GM19025 (cell line): ENCODE data around the gene STEAP1B.

ENCODE experiments used
- ATAC-seq: cut with Tn5 transposase; IDR thresholded peaks from one replicate; pipeline ENCODE4 v1.9.1; 2021; ENCODE audit warnings: mild to moderate bottlenecking, low read depth, moderate library complexity; ENCODE audit not compliant: unreplicated experiment

Gene STEAP1B

DNA sequence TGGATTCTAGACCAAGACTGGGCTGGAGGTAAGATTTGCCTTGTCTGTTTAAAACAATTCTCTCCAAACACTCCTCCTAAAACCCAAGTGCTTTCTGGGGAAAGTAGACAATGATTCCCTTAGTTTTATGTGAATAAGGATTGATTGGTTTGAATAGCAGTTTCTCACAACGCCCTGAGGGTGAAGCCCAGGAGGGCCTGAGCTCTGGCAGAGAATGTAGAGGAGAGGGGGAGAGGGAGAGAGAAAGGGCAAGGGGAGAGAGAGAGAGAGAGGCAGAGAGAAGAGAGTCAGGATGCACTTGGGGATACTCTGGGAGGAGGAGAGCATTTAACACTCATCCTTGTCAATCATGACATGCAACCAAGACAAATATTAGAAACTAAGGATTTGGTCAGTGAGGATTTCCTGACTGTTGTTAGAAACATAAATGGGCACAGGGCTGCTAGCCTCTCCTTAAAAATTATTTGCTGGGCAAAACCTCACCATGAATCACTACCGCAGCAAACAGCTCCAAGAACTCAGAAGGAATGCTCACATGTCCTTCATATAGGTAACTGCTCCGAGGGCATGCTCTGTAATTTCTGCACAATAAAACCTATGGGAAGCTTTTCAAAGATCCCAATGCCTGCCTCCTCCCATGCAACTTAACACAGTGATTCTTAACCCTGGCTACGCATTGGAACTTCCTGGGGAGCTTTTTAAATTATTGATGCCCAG lies 87.9 kb downstream of the STEAP1B start:
- no peak for ATAC-seq

DNA sequence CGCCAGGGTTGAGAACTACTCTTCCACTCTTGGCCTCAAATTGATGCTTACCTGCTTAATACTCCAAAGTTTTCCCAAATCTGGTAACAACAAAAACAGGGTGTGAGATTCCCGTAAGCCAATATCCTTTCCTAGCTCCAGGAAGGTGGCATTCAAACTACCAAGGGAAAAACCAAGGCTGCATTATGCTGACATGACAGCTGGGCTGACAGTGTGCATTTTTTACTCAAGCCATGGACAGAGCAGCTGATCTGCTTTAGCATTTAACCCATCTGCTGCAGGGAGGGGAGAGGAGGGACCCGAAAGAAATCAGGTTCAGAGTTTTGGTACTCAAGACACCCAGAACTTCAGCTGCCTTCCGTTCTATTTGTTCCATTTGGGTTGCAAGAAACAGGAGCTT lies 93.3 kb downstream of the STEAP1B start:
- no peak for ATAC-seq

DNA sequence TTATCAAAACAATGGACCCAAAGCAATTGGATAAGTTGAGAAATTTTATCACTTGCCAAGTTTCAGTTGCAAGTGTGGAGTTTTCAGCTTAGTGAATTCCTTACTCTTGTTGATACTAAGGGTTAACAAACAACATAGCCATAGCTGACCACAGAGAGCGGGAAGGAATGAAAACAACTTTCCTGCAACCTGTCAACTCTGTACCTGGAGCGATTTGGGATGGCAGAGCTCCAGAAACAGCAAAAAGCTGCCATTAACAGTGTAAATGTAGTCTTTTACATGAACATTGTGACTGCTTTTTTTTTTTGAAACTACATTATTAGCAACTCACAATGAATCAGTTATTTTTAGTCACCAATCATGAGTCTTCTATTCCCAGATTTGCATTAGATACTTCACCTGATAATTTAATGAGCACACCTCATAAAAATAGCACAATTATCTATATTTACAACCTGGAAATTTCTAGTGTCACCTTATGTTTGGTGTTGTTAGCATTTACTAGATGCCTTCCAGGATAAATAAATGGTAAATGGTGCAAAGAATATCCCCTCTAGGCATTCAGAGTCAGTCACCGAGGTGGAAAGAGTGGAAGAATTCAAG lies 95.5 kb downstream of the STEAP1B start:
- ATAC-seq, result no peak

DNA sequence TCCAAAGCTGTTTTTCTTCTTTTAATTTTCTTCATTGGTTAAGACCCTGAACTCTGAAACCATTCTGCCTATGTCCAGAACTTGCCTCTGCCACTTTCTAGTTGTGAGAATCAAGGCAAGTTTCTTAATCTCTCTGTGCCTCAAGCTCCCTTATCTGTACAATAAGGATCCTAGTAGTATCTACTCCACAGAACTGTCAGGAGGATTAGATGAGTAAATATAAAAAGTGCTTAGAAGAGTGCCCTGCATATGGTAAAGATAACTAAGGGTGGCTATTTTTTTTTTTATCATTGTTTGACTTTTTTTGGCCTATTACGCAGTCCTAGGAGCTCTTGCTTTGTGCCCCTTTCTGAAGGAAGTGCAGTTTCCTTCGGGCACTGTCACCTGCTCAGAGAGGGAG lies 96.6 kb downstream of the STEAP1B start:
- no peak for ATAC-seq

DNA sequence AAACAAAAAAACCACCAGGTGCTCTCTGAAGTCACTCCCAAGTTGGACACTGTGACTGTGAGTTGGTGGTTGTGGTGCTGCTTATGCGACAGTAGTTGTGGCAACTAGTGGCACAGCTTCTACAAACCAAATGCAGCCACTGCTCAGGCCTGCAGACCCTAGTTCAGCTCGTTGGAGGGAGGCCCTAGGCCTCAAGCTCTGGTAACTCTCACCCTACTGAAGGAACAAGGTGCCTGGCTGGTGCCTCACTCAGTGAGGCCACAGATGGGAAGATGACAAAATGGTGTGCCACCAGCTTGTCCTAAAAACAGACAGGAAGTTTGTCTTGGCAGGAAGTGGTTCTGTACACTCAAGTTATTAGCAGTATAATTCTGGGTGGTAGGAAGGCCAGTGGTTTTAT lies 97.7 kb downstream of the STEAP1B start:
- no peak for ATAC-seq

DNA sequence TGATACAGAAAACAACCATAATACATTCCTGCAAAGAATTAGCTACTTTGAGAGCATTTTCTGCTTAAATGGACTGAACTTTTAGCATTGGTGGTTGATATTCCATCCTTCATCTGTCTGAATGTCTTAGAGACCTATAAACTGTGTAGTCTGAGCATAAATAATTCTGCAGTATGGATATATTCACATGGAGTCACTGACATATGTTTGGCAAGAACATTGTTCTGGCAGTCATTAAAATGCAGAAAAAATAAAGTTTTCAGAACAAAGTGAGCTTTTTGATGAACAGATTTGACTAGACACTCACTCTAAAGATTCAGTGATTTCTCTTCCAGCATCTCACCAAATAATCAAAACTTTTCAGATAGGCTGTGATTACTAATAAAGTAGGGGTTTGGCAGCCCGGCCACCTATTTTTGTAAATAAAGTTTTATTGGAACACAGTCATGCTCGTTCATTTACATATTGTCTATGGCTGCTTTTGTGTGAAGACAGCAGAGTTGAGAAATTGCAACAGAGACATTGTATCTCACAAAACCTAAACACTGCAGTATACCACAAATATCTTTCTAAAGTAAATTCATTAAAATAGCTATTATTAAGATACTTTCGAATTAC lies 98.9 kb downstream of the STEAP1B start:
- no peak for ATAC-seq

DNA sequence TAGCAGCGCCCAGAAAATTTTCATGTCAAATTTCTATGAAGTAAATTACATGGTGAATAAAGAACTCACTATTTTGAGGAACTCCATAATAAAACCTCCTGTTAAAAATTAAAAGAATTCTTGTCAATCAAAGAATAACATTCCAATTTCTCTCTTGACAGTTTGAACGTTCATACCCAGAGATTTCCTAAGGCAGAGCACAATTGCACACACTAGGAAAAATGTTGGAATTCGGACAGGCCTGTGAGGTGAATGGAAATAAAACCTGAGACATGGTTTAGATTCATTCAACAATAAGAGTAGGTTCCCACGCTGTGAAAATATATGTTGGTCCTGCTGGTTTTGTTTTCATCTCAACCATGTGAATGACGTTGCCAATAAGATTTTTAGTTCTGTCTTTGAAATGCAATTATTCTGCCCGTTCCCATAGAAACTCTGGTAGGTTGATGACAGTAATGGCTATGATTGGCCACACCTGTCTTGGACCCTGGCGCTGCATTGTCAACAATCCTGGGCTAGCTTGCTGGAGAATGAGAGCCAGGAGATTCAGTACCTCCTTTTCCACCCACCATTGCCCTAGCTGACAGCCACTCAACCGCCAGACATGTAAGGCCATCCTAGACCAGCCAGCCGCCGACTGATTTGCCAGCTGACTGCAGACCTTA lies 99.7 kb downstream of the STEAP1B start:
- ATAC-seq, result no peak

DNA sequence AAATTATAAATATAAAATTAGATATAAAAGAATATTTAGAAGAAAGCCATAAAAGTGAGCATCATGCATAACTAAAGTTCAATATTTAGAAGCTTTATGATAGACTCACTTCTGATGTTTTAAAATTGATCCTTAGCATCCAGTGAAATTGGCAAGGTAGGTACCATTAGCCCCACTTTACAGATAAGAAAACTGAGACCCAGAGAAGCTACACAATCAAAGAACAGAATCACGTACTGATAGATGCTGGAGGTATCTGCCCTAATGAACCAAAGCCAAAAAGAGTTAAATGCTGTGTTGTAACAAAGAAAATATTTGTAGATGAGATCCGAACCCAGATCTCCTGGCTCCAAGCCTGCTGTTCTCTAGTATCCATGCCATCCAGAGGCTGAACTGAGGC lies 100.4 kb downstream of the STEAP1B start:
- ATAC-seq, result no peak

DNA sequence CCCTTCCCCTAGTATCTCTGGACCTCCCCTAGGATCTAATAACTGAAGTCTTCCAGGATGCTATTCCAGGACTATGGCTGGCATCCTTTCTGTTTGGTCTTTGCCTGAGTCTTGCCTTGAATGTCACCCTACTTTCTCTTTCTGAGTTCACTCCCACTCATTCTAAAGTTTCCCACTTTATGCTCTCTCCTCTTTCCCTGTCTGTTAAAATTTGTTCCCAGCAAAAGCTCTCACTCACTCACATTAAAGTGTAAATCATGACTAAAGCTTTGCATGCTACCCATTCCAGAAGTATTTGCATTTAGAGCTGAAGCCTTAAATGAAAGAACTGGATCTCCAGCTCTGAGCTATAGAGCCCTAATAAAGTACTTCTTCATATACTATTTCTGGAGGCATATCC lies 100.9 kb downstream of the STEAP1B start:
- ATAC-seq, result no peak

DNA sequence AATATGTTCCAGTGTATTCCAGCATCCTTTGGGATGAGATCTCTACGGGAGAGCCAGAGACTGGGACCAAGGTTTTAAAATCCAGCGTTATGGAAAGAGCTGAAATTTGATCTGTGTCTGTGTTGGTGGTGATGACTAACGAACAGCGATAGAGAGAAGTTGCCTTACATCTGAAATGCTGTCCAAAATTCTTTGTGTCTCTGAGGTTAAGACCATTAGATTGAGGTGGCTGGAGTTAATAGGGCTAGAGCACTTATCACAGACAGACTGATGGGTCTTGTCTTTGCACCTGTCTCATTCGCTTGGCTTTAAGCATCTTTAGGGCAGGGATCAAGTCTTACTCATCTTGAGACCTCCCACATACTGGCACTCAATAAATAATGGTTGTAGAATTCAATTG lies 102.0 kb downstream of the STEAP1B start:
- no peak for ATAC-seq

DNA sequence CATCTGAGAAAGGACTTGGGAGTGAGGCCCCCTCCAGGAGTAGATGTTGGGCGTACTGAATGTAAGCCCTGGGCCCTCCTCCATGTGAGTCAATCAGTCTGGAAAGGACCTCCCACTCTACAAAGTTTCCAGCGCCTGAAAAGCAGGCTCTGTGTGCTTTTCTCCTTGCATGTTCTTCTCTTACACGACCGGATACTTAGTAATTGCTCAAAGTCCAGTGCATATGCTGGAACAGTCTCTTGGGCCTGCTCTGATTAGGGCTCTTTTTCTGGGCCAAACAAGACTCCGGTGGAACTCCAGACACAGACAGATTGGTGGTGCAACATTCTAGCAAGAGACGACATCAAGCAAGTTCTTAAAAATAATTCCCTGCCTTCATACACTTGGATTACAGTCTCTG lies 104.8 kb downstream of the STEAP1B start:
- no peak for ATAC-seq

DNA sequence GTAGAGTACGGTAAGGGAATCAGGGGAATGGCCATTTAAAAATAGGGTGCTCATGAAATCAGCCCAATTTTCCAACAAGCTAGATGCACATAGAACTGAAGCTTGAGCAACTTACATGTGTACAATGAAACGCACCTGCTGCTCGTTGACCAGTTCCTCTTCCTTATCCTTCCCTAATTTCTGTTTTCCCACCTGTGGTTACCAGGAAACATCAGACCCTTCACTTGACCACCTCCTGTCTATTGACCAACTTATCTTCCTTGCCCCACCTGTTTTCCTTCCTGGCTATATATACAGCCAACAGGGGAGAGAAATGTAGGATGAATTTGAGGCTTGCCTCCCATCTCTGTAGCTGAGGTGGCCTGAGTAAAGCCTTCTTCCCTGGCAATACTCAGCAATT lies 105.2 kb downstream of the STEAP1B start:
- no peak for ATAC-seq

DNA sequence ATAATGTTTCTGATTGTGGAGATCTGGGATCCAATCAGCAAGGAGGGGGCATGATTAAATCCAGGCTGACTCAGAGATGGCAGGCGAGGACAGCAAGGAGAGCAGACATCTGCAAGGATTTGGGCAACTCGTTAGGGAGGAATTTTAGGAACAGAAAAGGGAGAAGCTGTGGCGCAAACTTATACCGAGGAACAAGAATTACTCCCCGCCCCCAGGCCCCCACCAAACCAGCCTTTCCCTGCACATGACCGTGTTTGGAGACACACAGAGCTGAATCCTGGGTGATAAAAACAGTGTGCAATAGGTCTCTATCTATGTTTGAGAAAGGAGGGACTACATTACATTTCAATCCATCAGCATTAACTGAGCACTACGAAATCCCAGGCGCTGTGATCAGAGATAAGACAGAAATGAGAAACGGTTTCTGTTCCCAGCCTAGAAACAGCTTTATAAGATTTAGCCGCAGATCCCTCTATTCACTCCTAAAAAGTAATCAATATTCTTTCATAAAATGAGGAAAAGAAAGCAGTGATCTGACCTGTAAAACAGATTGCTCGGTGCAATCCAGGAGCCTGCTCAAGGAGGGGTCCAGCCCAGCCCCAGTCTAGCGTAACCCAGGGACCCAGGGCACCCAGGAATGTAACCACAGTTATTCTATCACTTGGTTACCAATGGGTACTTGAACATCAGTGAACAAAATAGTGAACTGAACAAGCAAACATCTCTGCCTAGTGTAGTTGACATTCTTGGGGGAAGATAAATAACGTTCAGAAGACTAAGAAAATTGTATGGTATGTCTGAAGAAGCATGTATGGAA lies 105.9 kb downstream of the STEAP1B start:
- no peak for ATAC-seq

DNA sequence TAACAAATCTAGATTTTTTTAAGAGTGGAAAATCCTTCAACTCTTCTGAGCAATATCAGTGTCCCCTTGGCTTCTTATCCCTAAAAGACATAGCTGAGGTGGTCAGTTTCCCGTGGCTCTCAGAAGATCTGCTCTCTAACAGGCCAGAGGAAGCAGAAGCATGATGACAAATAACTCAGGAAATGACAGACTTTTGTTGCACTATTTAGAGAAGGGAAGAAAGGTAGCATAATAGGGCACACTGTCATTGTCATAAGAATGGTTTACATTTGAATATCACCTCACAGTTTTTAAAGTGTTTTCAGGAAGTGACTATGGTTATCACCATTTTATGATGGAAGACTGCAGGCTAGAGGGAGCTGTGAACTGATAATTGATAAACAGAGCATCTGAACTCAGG lies 109.5 kb downstream of the STEAP1B start:
- no peak for ATAC-seq

DNA sequence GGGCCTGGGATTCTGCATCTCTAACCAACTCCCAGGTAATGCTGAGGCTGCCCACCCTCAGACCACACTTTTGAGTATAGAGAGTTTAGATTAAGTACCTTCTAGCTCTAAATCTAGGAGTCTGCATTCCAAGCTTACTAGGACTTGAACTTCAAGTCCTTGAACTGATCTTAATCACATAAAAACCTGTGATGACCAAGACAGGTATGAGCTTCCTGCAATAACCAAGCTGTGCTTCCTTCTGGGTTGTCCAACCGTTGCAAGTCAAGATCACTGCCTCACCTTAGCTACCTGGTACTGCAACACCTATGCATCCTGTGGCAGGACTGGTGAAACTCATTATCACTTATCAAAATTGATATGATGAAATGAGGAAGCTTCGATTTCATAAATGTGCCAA lies 110.1 kb downstream of the STEAP1B start:
- ATAC-seq, result no peak

DNA sequence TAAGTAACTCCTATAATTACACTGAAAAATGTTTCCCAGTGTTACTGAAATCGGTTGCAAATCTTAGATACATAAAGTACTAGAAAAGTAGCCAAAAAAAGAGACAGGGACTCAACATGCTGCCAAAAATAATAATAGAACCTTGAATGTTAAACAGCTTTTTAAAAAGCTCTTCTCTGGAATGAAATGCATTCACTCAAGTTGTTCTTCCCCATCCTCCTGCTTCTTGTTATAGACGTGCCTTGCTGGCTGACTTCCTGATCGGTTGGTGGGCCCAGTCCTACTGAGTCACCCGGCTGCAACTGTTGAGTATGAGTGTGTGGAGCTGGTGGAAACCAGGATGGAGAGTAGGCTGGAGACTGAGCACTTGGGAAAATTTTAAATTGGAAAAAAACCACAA lies 112.4 kb downstream of the STEAP1B start:
- no peak for ATAC-seq

DNA sequence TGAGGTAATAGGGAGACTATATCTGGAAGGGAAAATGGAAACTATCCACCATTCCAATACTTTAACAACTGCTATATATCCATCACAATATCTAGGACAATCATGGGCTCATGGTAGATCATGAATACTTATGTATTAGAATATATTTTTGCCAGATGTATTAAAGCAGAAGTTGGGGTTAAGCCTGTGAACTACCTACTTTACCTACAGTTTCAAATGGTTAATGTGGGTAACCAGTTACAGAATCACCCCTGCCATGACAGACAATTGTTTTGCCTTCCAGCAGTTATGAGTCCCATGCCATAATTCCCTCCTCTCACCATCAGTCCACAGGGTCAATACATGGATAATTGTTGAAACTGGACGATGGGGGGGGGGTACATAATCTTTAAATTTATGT lies 113.1 kb downstream of the STEAP1B start:
- ATAC-seq, result peak; percentile 54

DNA sequence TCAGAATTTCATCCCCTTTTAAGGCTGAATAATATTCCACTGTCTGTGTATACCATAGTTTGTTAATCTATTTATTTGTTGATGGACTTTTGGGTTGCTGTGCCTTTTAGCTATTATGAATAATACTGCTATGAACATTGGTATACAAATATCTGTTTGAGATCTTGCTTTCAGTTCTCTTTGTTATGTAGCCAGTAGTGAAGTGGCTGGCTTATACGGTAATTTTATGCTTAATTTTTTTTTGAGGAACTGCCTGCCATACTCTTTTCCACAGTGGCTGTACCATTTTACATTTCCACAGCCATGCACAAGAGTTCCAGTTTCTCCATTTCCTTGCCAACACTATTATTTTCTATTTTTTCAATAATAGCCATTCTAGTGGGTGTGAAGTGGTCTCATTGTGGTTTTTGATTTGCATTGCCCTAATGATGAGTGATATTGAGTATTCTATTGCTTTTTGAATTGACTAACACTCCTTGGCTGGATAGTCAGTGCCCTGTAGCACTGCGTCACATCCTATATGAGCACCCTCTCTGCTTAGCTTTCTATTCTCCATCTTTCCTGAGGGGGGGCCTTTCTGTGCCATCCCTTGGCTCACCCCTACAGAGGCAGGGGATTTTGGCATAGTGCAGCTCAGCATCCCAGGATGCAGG lies 113.7 kb downstream of the STEAP1B start:
- ATAC-seq, result peak; percentile 61

DNA sequence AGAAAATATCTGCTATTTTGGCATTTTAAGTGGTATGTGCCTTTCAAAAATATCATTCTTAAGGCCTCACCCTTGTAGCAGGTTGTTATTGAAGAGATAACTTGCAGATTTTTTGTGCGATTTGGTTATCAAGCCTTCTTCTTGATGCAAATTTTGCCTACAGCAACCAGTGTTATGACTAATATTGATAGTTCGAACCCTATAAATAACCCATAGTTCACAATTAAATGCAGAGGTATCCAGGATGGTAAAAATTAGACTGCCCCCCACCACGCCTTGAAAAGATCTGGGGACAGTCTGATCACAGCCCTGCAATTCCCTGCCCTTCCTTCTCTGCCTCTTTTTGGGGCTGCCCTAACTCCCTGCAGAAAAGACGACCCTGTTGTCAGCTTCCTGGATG lies 114.7 kb downstream of the STEAP1B start:
- ATAC-seq, result no peak

DNA sequence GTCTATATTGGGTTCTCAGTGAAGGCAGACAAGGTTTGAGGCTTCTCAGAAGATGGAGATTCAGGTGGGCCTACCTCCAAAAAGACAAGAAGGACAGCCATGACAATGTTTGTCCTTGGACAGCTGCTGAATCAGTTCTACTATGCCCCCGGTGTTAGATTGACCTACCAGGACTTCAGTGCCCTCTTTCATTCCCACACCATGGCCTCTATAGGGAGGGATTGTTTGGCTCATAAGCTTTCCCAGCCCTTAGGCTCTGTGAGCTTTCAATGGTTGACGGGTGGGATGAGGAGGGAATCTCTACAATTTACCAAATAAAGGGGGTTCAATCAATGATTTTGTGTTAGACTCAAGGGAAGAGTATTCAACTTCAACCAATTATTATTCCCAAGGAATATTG lies 119.7 kb downstream of the STEAP1B start:
- ATAC-seq, result no peak
